NCI-H510A (cell line): ENCODE data around the gene BPIFB6.

Experiments
- DNase-seq: peaks from one replicate; lab custom pipeline; 2025; lab: John Stamatoyannopoulos, UW

BPIFB6 gene

GRCh38 chr20:33091693-33092092 lies 60.2 kb downstream of the BPIFB6 start:
- DNase-seq, result no peak

GRCh38 chr20:33092361-33092760 lies 60.9 kb downstream of the BPIFB6 start:
- no peak for DNase-seq

- DNase-seq, result no peak
Measured at GRCh38 chr20:33093074-33093473, 61.6 kb downstream of the BPIFB6 start.

- no peak for DNase-seq
Measured at GRCh38 chr20:33093582-33093981, 62.1 kb downstream of the BPIFB6 start.
